WTC11 (cell line): ENCODE measurements around the gene CACNA1C. TPM values are rescaled to one million over a fixed set of nuclear protein-coding genes. Genes with fewer than 3 reads are reported as not detected.

ENCODE experiments used
- ATAC-seq: fragments of 200-7000 bp; cut with Tn5 transposase; 2 replicates; pipeline ENCODE4 v1.10.0; 2021; ENCODE audit warnings: mild to moderate bottlenecking, moderate library complexity
- CTCF ChIA-PET: fragments of 300-600 bp; sonication (Branson Sonifier 250); formaldehyde crosslinking; loops from one replicate; lab custom pipeline; 2021; ENCODE audit warnings: antibody characterized with exemption; lab: Charles Lee
- POLR2A ChIA-PET: fragments of 350-600 bp; sonication (Branson Sonifier 250); formaldehyde crosslinking; loops from one replicate; lab custom pipeline; 2021; ENCODE audit warnings: antibody characterized with exemption; lab: Charles Lee
- DNase-seq: peaks from one replicate; pipeline ENCODE4 v3.0.0; 2021; ENCODE audit warnings: low spot score
- H3K27ac Mint-ChIP-seq: 2 replicates; pipeline ENCODE4 v1.8.0; 2021; ENCODE audit warnings: mixed read lengths
- H3K27me3 Mint-ChIP-seq: 2 replicates; pipeline ENCODE4 v1.8.0; 2021; ENCODE audit warnings: low read depth, mild to moderate bottlenecking, moderate library complexity, mixed read lengths
- H3K36me3 Mint-ChIP-seq: 2 replicates; pipeline ENCODE4 v1.8.0; 2021; ENCODE audit warnings: mixed read lengths
- H3K4me1 Mint-ChIP-seq: 2 replicates; pipeline ENCODE4 v1.8.0; 2022; ENCODE audit warnings: mixed read lengths
- H3K4me3 Mint-ChIP-seq: 2 replicates; pipeline ENCODE4 v1.8.0; 2021; ENCODE audit warnings: mild to moderate bottlenecking, moderate library complexity, mixed read lengths
- H3K9me3 Mint-ChIP-seq: 2 replicates; pipeline ENCODE4 v1.8.0; 2021; ENCODE audit warnings: mixed read lengths
- ATF1 ChIP-seq: sonication (generic); formaldehyde crosslinking; IDR thresholded peaks from 2 replicates; pipeline ENCODE4 v1.8.1; 2023; ENCODE audit warnings: mild to moderate bottlenecking, moderate library complexity, missing genetic modification reagents
- ETV6 ChIP-seq: sonication (generic); formaldehyde crosslinking; IDR thresholded peaks from 2 replicates; pipeline ENCODE4 v1.8.1; 2022; ENCODE audit warnings: mild to moderate bottlenecking, missing genetic modification reagents
- NR1H2 ChIP-seq: sonication (generic); formaldehyde crosslinking; IDR thresholded peaks from 2 replicates; pipeline ENCODE4 v1.9.0; 2021; ENCODE audit warnings: mild to moderate bottlenecking, moderate library complexity, missing genetic modification reagents
- TEAD1 ChIP-seq: sonication (generic); formaldehyde crosslinking; IDR thresholded peaks from 2 replicates; pipeline ENCODE4 v1.8.0; 2022; ENCODE audit warnings: mild to moderate bottlenecking, missing genetic modification reagents
- ZBTB21 ChIP-seq: sonication (generic); formaldehyde crosslinking; IDR thresholded peaks from 2 replicates; pipeline ENCODE4 v1.8.1; 2023; ENCODE audit warnings: mild to moderate bottlenecking, missing genetic modification reagents, borderline replicate concordance
- ZNF263 ChIP-seq: sonication (generic); formaldehyde crosslinking; IDR thresholded peaks from 2 replicates; pipeline ENCODE4 v1.8.1; 2022; ENCODE audit warnings: low read depth, mild to moderate bottlenecking, moderate library complexity, missing genetic modification reagents
- ZNF423 ChIP-seq: fragments of 250-450 bp; sonication (Bioruptor Pico); IDR thresholded peaks from 2 replicates; pipeline ENCODE4 v2.1.2; 2022; ENCODE audit warnings: mild to moderate bottlenecking, moderate library complexity
- total RNA-seq: library from RNA; stranded (reverse); gene quantifications from 3 replicates; pipeline ENCODE4 v1.2.3, GENCODE V29; 2021
- TF ChIP-seq, protein P1 (sequence below): sonication (generic); formaldehyde crosslinking; IDR thresholded peaks from 2 replicates; pipeline ENCODE4 v1.8.1; 2023; ENCODE audit warnings: mild to moderate bottlenecking, missing genetic modification reagents, moderate library complexity
- TF ChIP-seq, protein P2 (sequence below): fragments of 250-450 bp; sonication (Bioruptor Pico); conservative IDR thresholded peaks from 2 replicates; pipeline ENCODE4 v1.9.0; 2021; ENCODE audit warnings: mild to moderate bottlenecking
- TF ChIP-seq, protein P3 (sequence below): sonication (generic); formaldehyde crosslinking; IDR thresholded peaks from 2 replicates; pipeline ENCODE4 v1.8.0; 2023; ENCODE audit warnings: mild to moderate bottlenecking, missing genetic modification reagents
- TF ChIP-seq, protein P4 (sequence below): sonication (generic); formaldehyde crosslinking; IDR thresholded peaks from 2 replicates; pipeline ENCODE4 v1.8.1; 2023; ENCODE audit warnings: mild to moderate bottlenecking, moderate library complexity, missing genetic modification reagents
- TF ChIP-seq, protein P5 (sequence below): sonication (generic); formaldehyde crosslinking; IDR thresholded peaks from 2 replicates; pipeline ENCODE4 v1.8.1; 2023; ENCODE audit warnings: mild to moderate bottlenecking, missing genetic modification reagents, moderate library complexity
- TF ChIP-seq, protein P6 (sequence below): fragments of 250-450 bp; sonication (Bioruptor Pico); IDR thresholded peaks from 2 replicates; pipeline ENCODE4 v1.8.0; 2021; ENCODE audit warnings: mild to moderate bottlenecking
- TF ChIP-seq, protein P7 (sequence below): fragments of 250-450 bp; sonication (Bioruptor Pico); IDR thresholded peaks from 2 replicates; pipeline ENCODE4 v1.9.0; 2021; ENCODE audit warnings: moderate library complexity, mild to moderate bottlenecking, inconsistent platforms, borderline replicate concordance
- TF ChIP-seq, protein P8 (sequence below): sonication (generic); formaldehyde crosslinking; IDR thresholded peaks from 2 replicates; pipeline ENCODE4 v1.8.0; 2023; ENCODE audit warnings: missing genetic modification reagents

CACNA1C gene
- total RNA-seq, 1 experiment from 2014 or later = 1.7 TPM

DNA sequence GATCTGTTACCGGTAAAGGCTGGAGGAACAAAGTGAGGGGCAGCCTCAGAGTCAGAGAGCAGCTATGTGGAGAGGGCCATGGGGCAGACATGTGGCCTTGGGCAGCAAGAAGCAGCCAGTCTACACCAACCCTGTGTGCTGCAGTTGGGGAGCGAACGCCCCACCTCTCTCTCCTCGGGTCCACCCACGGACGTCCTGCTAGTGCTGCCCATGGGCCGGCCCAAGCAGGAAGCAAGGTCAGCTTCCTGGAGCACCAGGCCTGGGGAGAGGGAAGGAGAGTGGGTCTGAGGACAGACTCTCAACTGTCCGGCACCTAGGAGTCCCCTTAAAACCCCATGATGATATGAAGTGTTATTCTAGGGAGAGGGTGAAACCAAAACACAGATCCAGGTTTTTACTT is 487.2 kb downstream of the CACNA1C start:
- no peak for DNase-seq
- POLR2A ChIA-PET = no interaction called here
- CTCF ChIA-PET = no interaction called here
- Mint-ChIP-seq H3K4me1 (no peaks in the 10 kb centered on the region), H3K36me3 (no peaks in the 10 kb centered on the region), H3K4me3 (no peak overlapping the region), H3K27ac (no peak overlapping the region), H3K27me3 (no peaks in the 10 kb centered on the region; the same call in 1 of the 2 replicates), H3K9me3 (no peaks in the 10 kb centered on the region)
- TF ChIP-seq ZBTB21 = no peak
- ATAC-seq = no peak

DNA sequence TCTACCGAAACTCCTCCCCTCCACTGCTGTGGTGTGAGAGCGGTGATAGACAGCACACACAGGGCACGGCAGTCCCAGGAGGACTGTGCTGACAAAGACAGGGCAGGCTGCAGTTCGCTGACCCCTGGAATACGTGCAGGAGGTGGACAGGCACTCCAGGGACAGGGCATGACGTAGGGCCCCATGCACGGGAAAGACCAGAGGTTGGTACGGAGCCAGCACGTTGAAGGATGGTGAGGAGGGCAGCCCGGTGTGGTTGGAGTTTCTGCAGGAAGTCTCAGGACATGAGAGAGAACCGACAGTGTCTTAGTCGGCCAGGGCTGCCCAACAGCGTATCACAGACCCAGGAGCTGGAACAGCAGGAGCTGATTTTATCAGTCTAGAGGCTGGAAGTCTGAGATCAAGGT is 487.8 kb downstream of the CACNA1C start:
- ATAC-seq (no peak), DNase-seq (no peak)
- Mint-ChIP-seq H3K36me3 (no peaks in the 10 kb centered on the region), H3K4me1 (no peaks in the 10 kb centered on the region), H3K27ac (no peak overlapping the region), H3K27me3 (no peaks in the 10 kb centered on the region; the same call in 1 of the 2 replicates), H3K9me3 (no peaks in the 10 kb centered on the region), H3K4me3 (no peak overlapping the region)
- POLR2A ChIA-PET = no interaction called here
- TF ChIP-seq ZNF263 (CRISPR knock-in tag) (no peak), TEAD1 (CRISPR knock-in tag) (no peak), ATF1 (CRISPR knock-in tag) (no peak), ETV6 (CRISPR knock-in tag) (no peak), NR1H2 (no peak), ZNF423 (CRISPR knock-in tag) (no peak)
- TF ChIP-seq, protein P1, sequence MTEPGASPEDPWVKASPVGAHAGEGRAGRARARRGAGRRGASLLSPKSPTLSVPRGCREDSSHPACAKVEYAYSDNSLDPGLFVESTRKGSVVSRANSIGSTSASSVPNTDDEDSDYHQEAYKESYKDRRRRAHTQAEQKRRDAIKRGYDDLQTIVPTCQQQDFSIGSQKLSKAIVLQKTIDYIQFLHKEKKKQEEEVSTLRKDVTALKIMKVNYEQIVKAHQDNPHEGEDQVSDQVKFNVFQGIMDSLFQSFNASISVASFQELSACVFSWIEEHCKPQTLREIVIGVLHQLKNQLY (CRISPR knock-in tag) = no peak
- TF ChIP-seq, protein P2, sequence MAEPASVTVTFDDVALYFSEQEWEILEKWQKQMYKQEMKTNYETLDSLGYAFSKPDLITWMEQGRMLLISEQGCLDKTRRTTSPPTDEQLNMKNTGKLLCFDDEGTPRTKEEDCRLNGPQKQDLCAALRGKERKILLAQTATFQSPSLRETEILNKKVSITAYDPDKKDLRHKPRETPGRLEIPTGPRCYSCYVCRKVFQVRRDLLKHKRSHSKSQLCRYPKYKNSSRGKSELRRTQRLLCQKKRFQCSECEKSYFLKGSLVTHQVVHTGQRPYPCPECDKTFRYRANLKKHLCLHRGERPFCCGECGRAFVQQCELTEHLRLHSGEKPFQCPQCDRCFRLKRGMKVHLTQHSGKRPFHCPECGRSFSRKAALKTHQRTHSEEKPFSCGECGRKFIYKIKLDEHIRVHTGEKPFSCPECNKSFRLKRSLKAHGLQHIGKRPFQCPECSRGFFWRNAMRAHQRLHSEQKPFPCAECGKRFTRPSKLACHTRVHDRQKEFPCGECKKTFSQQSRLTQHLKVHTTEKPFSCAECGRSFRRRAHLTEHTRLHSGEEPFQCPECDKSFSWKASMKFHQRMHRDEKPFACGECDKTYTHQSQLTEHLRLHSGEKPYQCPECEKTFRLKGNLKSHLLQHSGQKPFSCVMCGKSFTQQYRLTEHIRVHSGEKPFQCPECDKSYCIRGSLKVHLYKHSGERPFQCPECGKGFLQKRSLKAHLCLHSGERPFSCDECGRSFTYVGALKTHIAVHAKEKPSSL = no peak
- TF ChIP-seq, protein P3, sequence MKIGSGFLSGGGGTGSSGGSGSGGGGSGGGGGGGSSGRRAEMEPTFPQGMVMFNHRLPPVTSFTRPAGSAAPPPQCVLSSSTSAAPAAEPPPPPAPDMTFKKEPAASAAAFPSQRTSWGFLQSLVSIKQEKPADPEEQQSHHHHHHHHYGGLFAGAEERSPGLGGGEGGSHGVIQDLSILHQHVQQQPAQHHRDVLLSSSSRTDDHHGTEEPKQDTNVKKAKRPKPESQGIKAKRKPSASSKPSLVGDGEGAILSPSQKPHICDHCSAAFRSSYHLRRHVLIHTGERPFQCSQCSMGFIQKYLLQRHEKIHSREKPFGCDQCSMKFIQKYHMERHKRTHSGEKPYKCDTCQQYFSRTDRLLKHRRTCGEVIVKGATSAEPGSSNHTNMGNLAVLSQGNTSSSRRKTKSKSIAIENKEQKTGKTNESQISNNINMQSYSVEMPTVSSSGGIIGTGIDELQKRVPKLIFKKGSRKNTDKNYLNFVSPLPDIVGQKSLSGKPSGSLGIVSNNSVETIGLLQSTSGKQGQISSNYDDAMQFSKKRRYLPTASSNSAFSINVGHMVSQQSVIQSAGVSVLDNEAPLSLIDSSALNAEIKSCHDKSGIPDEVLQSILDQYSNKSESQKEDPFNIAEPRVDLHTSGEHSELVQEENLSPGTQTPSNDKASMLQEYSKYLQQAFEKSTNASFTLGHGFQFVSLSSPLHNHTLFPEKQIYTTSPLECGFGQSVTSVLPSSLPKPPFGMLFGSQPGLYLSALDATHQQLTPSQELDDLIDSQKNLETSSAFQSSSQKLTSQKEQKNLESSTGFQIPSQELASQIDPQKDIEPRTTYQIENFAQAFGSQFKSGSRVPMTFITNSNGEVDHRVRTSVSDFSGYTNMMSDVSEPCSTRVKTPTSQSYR (CRISPR knock-in tag) = no peak
- TF ChIP-seq, protein P4, sequence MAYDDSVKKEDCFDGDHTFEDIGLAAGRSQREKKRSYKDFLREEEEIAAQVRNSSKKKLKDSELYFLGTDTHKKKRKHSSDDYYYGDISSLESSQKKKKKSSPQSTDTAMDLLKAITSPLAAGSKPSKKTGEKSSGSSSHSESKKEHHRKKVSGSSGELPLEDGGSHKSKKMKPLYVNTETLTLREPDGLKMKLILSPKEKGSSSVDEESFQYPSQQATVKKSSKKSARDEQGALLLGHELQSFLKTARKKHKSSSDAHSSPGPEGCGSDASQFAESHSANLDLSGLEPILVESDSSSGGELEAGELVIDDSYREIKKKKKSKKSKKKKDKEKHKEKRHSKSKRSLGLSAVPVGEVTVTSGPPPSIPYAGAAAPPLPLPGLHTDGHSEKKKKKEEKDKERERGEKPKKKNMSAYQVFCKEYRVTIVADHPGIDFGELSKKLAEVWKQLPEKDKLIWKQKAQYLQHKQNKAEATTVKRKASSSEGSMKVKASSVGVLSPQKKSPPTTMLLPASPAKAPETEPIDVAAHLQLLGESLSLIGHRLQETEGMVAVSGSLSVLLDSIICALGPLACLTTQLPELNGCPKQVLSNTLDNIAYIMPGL (CRISPR knock-in tag) = no peak
- TF ChIP-seq, protein P5, sequence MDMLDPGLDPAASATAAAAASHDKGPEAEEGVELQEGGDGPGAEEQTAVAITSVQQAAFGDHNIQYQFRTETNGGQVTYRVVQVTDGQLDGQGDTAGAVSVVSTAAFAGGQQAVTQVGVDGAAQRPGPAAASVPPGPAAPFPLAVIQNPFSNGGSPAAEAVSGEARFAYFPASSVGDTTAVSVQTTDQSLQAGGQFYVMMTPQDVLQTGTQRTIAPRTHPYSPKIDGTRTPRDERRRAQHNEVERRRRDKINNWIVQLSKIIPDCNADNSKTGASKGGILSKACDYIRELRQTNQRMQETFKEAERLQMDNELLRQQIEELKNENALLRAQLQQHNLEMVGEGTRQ (CRISPR knock-in tag) = no peak
- TF ChIP-seq, protein P6, sequence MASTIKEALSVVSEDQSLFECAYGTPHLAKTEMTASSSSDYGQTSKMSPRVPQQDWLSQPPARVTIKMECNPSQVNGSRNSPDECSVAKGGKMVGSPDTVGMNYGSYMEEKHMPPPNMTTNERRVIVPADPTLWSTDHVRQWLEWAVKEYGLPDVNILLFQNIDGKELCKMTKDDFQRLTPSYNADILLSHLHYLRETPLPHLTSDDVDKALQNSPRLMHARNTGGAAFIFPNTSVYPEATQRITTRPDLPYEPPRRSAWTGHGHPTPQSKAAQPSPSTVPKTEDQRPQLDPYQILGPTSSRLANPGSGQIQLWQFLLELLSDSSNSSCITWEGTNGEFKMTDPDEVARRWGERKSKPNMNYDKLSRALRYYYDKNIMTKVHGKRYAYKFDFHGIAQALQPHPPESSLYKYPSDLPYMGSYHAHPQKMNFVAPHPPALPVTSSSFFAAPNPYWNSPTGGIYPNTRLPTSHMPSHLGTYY (CRISPR knock-in tag) = no peak
- TF ChIP-seq, protein P7, sequence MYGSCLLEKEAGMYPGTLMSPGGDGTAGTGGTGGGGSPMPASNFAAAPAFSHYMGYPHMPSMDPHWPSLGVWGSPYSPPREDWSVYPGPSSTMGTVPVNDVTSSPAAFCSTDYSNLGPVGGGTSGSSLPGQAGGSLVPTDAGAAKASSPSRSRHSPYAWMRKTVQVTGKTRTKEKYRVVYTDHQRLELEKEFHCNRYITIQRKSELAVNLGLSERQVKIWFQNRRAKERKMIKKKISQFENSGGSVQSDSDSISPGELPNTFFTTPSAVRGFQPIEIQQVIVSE = no peak
- TF ChIP-seq, protein P8, sequence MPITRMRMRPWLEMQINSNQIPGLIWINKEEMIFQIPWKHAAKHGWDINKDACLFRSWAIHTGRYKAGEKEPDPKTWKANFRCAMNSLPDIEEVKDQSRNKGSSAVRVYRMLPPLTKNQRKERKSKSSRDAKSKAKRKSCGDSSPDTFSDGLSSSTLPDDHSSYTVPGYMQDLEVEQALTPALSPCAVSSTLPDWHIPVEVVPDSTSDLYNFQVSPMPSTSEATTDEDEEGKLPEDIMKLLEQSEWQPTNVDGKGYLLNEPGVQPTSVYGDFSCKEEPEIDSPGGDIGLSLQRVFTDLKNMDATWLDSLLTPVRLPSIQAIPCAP (CRISPR knock-in tag) = no peak
- CTCF ChIA-PET = no interaction called here
